Neural cell (in vitro differentiated cells): ENCODE data around the gene TSPAN9. TPM values are rescaled to one million over a fixed set of nuclear protein-coding genes. Genes with fewer than 3 reads are reported as not detected.

Source experiments
- H2AFZ ChIP-seq: fragments of 200-600, 300-800 bp; sonication (generic), shearing (Covaris generic); 2 replicates; pipeline ENCODE4 v1.6.0; 2014; ENCODE audit warnings: low read depth, mild to moderate bottlenecking, antibody characterized with exemption, low read length, moderate library complexity
- H3F3A ChIP-seq: fragments of 200-600 bp; shearing (Covaris generic); 2 replicates; pipeline ENCODE4 v1.6.1; 2016; ENCODE audit warnings: mild to moderate bottlenecking, moderate library complexity, mixed read lengths, antibody characterized with exemption, low read length; ENCODE audit not compliant: insufficient read depth, poor library complexity, severe bottlenecking
- H3K27ac ChIP-seq: fragments of 200-600, 300-800 bp; sonication (generic), shearing (Covaris generic); 2 replicates; pipeline ENCODE4 v1.5.1; 2014; ENCODE audit warnings: mild to moderate bottlenecking, low read length, moderate library complexity
- H3K27me3 ChIP-seq: fragments of 300-800, 200-600 bp; sonication (generic), shearing (Covaris generic); 2 replicates; pipeline ENCODE4 v1.6.0; 2014; ENCODE audit warnings: mild to moderate bottlenecking, low read depth, low read length, moderate library complexity; ENCODE audit not compliant: insufficient read depth
- H3K36me3 ChIP-seq: fragments of 300-800, 200-600 bp; sonication (generic), shearing (Covaris generic); 2 replicates; pipeline ENCODE4 v1.5.1; 2014; ENCODE audit warnings: mild to moderate bottlenecking, antibody characterized with exemption, low read length, moderate library complexity; ENCODE audit not compliant: insufficient read depth
- H3K4me2 ChIP-seq: fragments of 300-800, 200-600 bp; sonication (generic), shearing (Covaris generic); 2 replicates; pipeline ENCODE4 v1.6.0; 2014; ENCODE audit warnings: mild to moderate bottlenecking, low read length
- H3K4me3 ChIP-seq: fragments of 300-800, 200-600 bp; sonication (generic), shearing (Covaris generic); 2 replicates; pipeline ENCODE4 v1.5.1; 2014; ENCODE audit warnings: mild to moderate bottlenecking, low read length, moderate library complexity
- H3K79me2 ChIP-seq: fragments of 200-600 bp; shearing (Covaris generic); replicated peaks from 2 replicates; pipeline ENCODE4 v1.6.0; 2014; ENCODE audit warnings: mild to moderate bottlenecking, low read length, moderate library complexity; ENCODE audit not compliant: insufficient read depth
- H3K9ac ChIP-seq: fragments of 300-800, 200-600 bp; sonication (generic), shearing (Covaris generic); 2 replicates; pipeline ENCODE4 v1.6.1; 2016; ENCODE audit warnings: mild to moderate bottlenecking, low read length, mixed read lengths
- H3K9me2 ChIP-seq: fragments of 200-600 bp; shearing (Covaris generic); 2 replicates; pipeline ENCODE4 v1.6.1; 2016; ENCODE audit warnings: mild to moderate bottlenecking, low read length, mixed read lengths; ENCODE audit not compliant: insufficient read depth
- H3K9me3 ChIP-seq: fragments of 200-600, 300-800 bp; sonication (generic), shearing (Covaris generic); 2 replicates; pipeline ENCODE4 v1.6.1; 2016; ENCODE audit warnings: mild to moderate bottlenecking, mixed run types, low read length, moderate library complexity, mixed read lengths
- H4K20me1 ChIP-seq: fragments of 200-600 bp; shearing (Covaris generic); 2 replicates; pipeline ENCODE4 v1.6.1; 2016; ENCODE audit warnings: mild to moderate bottlenecking, mixed run types; ENCODE audit not compliant: insufficient read depth
- CTCF ChIP-seq: fragments of 450-650 bp; IDR thresholded peaks from 2 replicates; pipeline ENCODE4 v1.5.1; 2014; ENCODE audit warnings: antibody characterized with exemption, mild to moderate bottlenecking, moderate library complexity; ENCODE audit not compliant: poor library complexity, severe bottlenecking
- EP300 ChIP-seq: fragments of 450-650 bp; conservative IDR thresholded peaks from 2 replicates; pipeline ENCODE4 v1.6.1; 2014; ENCODE audit warnings: antibody characterized with exemption, mild to moderate bottlenecking, moderate library complexity; ENCODE audit not compliant: poor library complexity, severe bottlenecking
- EZH2 ChIP-seq: fragments of 200-600, 300-800 bp; shearing (Covaris generic), sonication (generic); IDR thresholded peaks from 2 replicates; pipeline ENCODE4 v1.6.1; 2014; ENCODE audit warnings: antibody characterized with exemption, low read length, borderline replicate concordance, mild to moderate bottlenecking; ENCODE audit not compliant: insufficient read depth, poor library complexity, severe bottlenecking
- POLR2AphosphoS5 ChIP-seq: IDR thresholded peaks from 2 replicates; pipeline ENCODE4 v1.6.1; 2012
- RAD21 ChIP-seq: fragments of 450-650 bp; conservative IDR thresholded peaks from 2 replicates; pipeline ENCODE4 v1.6.1; 2014; ENCODE audit warnings: antibody characterized with exemption, mild to moderate bottlenecking, moderate library complexity
- SMC3 ChIP-seq: fragments of 450-650 bp; conservative IDR thresholded peaks from 2 replicates; pipeline ENCODE4 v1.6.1; 2014; ENCODE audit warnings: antibody characterized with exemption, mild to moderate bottlenecking, moderate library complexity; ENCODE audit not compliant: poor library complexity
- polyA plus RNA-seq: library from polyadenylated mRNA; depleted of rRNA; stranded (reverse); fragments of >200 nt; gene quantifications from 2 replicates; pipeline ENCODE4 v1.2.3, GENCODE V29; 2014
- TF ChIP-seq, protein P1 (sequence below): IDR thresholded peaks from 2 replicates; pipeline ENCODE4 v1.6.1; 2012; ENCODE audit warnings: borderline replicate concordance

TSPAN9 gene
- polyA plus RNA-seq, 1 donor from 2014 or later = 11.9 TPM

- Histone ChIP-seq H3K9me3 (no peaks in the 10 kb centered on the region), H3K36me3 (no peaks in the 10 kb centered on the region), H3K9me2 (no peaks in the 10 kb centered on the region), H3K9ac (no peak overlapping the region), H3K27me3 (no peaks in the 10 kb centered on the region), H3F3A (no peaks in the 10 kb centered on the region), H3K27ac (no peak overlapping the region), H2AFZ (no peak overlapping the region), H3K4me3 (no peak overlapping the region), H3K4me2 (no peak overlapping the region), H4K20me1 (no peaks in the 10 kb centered on the region), H3K79me2 (no peaks in the 10 kb centered on the region)
- no peak for TF ChIP-seq CTCF
- TF ChIP-seq EP300 = no peak
- TF ChIP-seq SMC3 = no peak
- TF ChIP-seq, protein P1, sequence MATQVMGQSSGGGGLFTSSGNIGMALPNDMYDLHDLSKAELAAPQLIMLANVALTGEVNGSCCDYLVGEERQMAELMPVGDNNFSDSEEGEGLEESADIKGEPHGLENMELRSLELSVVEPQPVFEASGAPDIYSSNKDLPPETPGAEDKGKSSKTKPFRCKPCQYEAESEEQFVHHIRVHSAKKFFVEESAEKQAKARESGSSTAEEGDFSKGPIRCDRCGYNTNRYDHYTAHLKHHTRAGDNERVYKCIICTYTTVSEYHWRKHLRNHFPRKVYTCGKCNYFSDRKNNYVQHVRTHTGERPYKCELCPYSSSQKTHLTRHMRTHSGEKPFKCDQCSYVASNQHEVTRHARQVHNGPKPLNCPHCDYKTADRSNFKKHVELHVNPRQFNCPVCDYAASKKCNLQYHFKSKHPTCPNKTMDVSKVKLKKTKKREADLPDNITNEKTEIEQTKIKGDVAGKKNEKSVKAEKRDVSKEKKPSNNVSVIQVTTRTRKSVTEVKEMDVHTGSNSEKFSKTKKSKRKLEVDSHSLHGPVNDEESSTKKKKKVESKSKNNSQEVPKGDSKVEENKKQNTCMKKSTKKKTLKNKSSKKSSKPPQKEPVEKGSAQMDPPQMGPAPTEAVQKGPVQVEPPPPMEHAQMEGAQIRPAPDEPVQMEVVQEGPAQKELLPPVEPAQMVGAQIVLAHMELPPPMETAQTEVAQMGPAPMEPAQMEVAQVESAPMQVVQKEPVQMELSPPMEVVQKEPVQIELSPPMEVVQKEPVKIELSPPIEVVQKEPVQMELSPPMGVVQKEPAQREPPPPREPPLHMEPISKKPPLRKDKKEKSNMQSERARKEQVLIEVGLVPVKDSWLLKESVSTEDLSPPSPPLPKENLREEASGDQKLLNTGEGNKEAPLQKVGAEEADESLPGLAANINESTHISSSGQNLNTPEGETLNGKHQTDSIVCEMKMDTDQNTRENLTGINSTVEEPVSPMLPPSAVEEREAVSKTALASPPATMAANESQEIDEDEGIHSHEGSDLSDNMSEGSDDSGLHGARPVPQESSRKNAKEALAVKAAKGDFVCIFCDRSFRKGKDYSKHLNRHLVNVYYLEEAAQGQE = no peak
Measured at GRCh38 chr12:3252450-3252891, 175.3 kb downstream of the TSPAN9 start.

DNA sequence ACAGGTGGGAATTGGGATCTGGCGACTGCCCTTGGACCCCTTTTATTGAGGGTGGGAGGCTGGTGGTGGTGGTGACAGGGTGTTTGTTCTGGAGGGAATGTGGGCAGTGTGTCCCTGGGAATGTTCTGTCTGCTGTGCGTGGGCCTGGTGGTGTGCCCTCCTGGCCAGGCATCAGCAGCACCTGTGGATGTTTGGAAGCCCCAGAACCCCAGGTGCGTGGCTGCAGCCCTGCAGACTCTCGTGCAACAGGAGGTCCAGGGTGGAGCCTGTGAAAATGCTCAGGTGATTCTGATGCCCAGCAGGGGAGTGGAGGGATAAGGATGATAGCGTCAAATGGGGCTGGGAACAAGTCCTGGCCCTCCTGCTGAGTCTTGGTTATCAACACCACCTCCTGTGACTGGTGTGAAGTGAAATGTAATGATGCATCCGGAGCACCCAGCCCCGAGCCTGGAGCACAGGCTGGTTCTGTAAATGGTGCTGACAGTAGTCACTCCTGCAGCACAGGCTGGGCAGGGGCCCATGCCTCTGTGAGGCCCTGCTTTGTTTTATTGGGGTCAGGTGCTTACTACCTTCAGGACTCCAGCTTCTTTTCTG is 176.6 kb downstream of the TSPAN9 start:
- no peaks in the 10 kb centered on the region for H3F3A ChIP-seq
- no peaks in the 10 kb centered on the region for H4K20me1 ChIP-seq
- H3K27ac ChIP-seq = no peak overlapping the region
- TF ChIP-seq EZH2 (no peak), POLR2AphosphoS5 (no peak)
- H2AFZ ChIP-seq = no peak overlapping the region
- H3K79me2 ChIP-seq = no peaks in the 10 kb centered on the region
- H3K4me2 ChIP-seq = no peak overlapping the region
- no peaks in the 10 kb centered on the region for H3K27me3 ChIP-seq
- H3K36me3 ChIP-seq = no peaks in the 10 kb centered on the region
- no peaks in the 10 kb centered on the region for H3K9me3 ChIP-seq
- H3K9ac ChIP-seq = no peak overlapping the region
- H3K9me2 ChIP-seq = no peaks in the 10 kb centered on the region
- no peak overlapping the region for H3K4me3 ChIP-seq

DNA sequence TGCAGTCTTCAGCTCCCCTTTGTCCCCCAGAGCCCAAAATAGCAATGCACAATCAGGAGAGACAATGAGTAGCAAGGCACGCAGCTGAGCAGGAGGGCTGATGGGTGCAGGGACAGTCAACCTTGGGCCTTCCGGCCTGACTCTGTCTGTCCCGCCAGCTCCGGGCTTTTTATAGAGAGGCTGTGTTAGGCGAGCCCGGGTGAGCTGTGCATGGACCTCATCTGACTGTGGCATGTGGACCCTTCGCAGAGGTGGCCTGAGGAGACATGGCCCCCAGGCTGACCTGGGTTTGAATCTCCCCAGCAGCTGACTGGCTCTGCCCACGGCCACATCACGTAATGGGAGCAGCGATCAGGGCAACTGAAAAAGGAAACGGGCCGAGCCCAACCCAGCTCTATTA is 177.9 kb downstream of the TSPAN9 start:
- TF ChIP-seq EP300 (no peak), CTCF (no peak), EZH2 (no peak), RAD21 (no peak)
- Histone ChIP-seq H3K4me2 (no peak overlapping the region), H3K9me3 (no peaks in the 10 kb centered on the region), H3K4me3 (no peak overlapping the region), H3K79me2 (no peaks in the 10 kb centered on the region), H4K20me1 (no peaks in the 10 kb centered on the region), H3K9me2 (no peaks in the 10 kb centered on the region), H2AFZ (no peak overlapping the region), H3K27me3 (no peaks in the 10 kb centered on the region), H3F3A (no peaks in the 10 kb centered on the region), H3K36me3 (no peaks in the 10 kb centered on the region), H3K27ac (no peak overlapping the region), H3K9ac (no peak overlapping the region)
